Right lung (tissue), 5 donors: Measurements from ENCODE around the gene PRKCA. TPM values are rescaled to one million over a fixed set of nuclear protein-coding genes. Genes with fewer than 3 reads are reported as not detected.
"Not testable (repeated sequence)": the region's sequence is repeated elsewhere in the genome, so short reads cannot be mapped to it uniquely, and the experiment has no call there.

Experiments used
- DNase-seq, 2 donors: peaks; one replicate each; pipeline ENCODE4 v3.0.0-alpha.2; 2013
- polyA plus RNA-seq, 5 donors: library from polyadenylated mRNA; unstranded; fragments of 120-200 nt; gene quantifications; one replicate each; pipeline versions ENCODE4 v1.2.1 to v1.2.3, GENCODE V29; 2013; ENCODE audit warnings: inconsistent platforms in 1 of 5, low replicate concordance in 1 of 5; ENCODE audit not compliant: insufficient read length in 5 of 5, insufficient read depth in 1 of 5

Gene PRKCA
- polyA plus RNA-seq, 5 donors, result 11.7 to 18.1 (median 17.2) TPM

DNA sequence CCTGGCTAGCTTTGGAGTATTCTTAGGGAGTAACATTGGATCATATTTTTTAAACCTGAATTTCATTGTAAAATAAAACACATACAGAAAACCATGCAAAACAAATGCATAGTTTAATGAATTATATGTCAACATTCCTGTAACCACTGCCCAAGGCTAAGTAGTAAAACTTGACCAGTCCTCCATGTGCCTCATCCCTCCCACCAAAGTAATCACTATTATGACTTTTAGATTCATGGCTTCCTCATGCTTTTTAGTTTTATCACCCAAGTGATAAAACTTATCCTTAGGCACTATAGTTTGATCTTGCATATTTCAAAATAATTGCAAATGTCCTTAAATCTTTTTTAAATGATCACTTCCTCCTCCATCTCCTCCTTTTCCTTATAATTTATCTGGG, 20.4 kb downstream of the PRKCA start:
- no peak for DNase-seq

DNA sequence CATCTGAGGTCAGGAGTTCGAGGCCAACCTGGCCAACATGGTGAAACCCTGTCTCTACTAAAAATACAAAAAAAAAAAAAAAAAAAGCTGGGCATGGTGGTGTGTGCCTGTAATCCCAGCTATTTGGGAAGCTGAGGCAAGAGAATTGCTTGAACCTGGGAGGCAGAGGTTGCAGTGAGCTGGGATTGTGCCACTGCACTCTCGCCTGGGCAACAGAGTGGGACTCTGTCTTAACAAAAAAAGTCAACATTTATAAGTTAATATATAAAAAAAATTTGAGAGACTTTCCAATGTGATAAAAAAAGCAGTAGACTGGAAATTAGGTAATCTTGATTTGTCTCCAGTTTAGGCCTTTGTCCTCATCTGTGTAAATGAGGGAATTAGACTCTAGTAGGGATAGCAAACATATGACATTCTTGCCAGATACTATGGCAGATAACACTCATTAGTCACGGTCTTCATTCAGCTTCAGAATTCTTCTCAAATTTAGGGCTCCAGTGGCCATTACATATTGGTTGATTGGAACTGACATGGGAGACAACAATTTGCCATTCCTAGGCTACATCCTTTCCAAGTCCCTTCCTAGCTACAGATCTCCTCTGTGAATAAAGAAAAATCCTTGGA, 22.1 kb downstream of the PRKCA start:
- DNase-seq, result not testable (repeated sequence)

DNA sequence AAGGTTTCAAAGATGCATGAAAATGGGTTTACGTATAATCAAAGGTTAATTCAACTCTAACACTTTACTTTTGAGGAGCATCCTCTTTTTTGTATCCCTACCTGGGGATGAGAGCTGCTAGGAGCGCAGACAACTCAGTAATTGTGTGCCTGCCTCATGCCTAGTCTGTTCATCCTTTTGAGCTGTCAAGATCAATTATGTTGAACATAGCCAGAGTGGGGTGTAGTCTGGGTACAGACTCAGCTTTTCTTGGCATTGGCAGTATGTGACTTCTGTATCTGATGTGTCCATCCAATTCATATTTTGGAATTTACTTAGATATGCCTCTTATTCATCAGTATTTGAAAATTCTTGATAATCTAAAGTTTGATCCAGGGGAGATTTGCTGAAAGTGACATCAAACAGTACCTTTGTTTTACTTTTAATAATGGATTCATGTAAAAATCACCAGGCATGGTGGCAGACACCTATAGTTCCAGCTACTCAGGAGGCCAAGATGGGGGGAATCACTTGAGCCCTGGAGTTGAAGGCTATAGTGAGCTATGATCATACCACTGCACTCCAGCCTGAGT, 24.1 kb downstream of the PRKCA start:
- DNase-seq, result no peak

DNA sequence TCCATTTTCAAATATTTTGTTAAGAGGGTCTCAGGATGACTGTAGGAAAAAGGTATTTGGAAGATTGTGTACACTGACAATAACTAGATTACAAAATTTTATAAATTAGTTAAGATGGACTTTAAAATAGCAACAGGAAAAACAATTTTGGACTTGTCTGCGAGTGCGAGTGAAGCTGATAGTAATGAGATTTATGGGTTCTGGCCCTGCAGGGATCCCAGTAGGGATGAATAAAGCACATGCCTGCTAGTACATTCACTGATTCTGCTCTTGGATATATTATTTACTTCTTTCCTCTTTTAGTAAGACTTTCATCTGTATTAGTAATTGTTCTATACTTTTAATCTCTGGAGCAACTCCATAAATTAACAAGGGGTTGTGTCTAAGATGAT, 28.2 kb downstream of the PRKCA start:
- DNase-seq, result no peak

DNA sequence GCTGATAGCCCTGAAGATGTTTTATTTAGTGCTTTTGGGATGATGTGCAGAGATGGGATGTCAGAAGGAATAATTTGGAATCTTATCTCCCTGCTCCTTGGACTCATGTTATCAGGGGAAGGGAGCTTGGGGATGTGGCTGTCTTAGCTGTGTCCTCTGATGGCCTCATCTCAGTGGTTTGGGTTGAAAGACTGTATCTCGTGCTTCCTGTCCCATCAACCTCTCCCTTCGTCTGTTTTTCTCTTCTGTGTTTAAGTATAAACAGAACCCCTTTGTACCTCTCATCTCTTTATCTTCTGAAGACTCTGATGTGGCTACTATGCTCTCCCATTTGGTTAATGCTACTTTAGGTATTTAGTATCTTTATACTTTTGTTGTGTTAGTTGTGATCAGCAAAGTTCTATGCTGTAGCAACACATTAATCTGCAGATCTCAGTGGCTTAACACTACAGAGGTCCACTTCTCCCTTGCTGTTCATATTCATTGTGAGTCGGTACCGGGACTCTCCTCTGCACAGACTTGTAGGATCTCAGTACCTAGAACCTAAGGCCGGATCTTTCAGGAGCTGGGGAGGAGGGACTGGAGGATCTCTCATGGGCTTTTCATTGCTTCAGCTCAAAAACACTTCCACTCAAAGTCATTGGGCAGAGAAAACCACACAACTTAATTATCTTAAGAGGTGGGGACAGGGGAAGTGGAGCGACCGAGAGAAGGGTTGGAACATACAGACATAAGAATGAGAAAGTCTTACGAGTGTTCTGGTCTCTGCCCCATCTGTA, 28.8 kb downstream of the PRKCA start:
- DNase-seq, result no peak

DNA sequence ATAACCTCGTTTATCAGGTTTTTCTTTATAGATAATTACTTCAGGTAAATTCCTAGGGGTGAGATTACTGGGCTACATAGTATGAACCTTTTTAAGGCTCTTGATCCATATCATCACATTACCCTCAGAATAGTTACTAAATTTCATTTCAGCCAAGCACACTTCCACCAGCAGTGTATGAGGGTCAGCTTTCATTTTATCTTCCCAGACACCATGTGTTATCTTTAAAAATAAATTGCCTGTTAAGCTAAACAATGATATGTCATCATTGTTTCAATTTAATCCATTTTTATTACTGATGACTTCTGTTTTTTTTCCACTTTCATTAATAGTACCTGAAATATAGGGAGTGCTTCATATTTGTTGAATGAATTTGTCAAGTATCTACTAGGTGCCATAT, 33.4 kb downstream of the PRKCA start:
- no peak for DNase-seq

DNA sequence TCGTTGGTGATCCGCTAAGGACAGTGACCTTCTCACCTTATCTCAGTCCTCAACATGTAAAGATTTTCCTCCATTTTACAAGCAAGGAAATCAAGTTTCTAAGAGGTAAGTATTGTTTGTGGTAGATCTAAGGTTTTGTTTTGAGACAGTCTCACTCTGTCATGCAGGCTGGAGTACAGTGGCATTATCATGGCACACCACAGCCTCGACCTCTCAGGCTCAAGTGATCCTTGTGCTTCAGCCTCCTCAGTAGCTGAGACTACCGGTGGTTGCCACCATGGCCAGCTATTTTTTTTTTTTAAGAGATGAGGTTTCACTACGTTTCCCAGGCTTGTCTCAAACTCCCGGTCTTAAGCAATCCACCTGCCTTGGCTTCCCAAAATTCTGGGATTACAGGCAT, 34.9 kb downstream of the PRKCA start:
- DNase-seq, result no peak

DNA sequence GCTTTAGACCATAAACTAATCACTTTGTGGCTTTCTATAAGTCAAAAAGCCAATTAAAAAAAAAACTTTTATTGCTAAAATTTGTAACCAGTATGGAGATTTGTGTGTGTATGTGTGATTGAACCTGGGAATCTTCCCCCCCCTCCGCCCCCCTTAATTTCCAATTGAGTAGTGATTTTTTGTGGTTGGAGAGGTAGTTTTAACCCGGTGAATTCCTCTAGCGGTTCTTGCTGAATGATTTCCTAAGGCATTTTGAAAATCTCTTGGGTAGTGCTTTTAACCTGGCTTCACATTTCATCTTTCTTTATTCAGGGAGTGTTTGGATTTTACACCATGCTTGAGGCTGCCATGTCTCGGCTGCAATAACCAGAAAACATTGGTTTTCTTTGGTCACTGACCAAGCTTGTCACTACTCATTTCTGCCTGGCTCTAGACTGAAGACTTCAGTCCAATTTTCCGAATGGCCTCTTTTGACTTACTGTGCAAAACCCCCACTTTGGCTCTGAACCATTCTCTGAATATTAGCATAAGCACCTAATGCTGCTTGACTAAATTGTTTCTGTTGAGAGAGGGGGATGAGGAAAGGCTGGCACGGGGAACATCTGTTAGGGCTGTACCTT, 35.6 kb downstream of the PRKCA start:
- no peak for DNase-seq

DNA sequence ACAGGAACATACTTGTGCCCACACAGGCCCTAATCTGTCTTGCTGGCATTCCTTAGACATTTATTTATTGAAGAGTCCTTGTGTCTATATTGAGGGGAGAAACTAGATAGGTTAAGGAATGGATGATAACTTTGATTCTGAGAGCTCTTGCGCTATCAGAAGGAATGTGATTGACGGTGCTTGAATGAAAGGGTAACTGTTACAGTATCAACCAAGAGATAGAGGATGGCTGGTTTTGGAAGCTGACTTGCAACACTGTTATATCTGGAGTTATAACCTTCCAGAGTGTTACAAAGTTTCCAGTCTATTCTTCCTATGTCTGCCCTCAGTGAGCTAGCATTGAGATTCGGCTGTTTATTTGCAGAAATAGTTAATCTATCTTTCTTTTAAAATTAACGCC, 36.5 kb downstream of the PRKCA start:
- DNase-seq, result no peak

DNA sequence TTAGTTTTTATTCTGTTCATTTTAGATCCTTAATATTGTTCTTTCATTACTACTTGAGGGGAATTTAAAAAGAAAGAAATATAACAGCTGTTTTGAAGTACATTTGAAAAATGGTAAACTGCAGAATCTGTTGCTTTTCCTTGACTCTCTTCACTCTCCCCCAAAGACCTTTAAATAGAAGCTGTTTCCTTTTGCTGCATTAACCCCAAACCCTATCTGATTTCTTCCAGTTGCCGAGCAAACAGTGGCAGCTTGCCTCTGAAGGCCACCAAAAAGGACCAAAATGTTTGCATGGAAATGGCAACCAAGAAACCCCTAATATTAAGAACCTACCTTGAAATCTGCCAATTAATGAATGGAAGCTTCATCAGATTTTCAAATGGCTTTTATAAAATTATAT, 37.1 kb downstream of the PRKCA start:
- DNase-seq, result no peak

DNA sequence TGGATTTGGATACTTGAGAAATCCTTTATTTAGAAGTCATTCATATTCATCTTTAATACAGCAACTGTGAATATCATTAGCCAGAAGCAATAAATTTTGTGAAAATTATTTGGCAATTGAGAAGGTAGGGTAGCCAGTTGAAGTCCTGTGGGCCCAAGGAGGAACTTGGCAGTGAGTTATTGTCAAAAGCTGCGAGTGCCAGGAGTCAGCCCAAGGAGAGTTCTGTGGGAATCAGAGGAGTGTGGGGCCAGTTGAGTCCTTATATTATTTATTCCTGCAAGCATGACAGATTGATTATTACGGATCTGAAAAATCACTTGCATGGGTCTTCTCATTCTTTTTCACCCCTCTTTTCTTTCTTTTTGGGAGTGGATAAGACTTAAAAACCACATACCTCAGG, 38.3 kb downstream of the PRKCA start:
- DNase-seq, result no peak

DNA sequence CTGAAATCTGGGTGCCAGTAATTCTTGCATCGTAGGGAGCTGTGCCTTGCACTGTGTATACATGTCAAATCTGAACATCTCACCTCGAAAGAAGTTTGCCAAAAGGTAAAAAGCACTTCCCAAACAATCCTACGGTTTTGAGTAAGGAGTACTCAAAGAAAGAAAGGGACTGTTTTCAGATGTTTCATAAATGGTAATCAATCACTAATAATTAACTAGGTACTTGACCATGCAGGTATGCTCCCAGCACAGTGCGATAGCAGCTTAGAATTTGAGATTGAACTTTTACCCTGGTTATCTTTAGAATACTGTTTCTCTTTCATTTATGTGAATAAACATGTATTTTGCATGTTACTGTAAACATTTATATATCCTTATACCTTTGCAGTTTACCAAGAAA, 39.0 kb downstream of the PRKCA start:
- DNase-seq, result no peak

DNA sequence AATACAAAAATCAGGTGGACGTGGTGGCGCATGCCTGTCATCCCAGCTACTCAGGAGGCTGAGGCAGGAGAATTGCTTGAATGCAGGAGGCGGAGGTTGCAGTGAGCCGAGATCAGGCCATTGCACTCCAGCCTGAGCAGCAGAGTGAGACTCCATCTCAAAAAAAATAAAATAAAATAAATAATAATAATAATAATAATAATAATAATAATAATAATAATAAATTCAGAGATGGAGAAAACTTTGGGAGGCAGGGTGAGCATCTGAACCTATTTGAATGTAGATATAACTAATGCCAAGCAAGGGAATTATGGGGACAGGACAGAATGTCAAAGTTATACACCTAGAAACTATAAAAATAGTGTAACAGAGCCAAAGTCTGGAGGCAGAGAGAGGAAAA, 39.9 kb downstream of the PRKCA start:
- not testable (repeated sequence) for DNase-seq

DNA sequence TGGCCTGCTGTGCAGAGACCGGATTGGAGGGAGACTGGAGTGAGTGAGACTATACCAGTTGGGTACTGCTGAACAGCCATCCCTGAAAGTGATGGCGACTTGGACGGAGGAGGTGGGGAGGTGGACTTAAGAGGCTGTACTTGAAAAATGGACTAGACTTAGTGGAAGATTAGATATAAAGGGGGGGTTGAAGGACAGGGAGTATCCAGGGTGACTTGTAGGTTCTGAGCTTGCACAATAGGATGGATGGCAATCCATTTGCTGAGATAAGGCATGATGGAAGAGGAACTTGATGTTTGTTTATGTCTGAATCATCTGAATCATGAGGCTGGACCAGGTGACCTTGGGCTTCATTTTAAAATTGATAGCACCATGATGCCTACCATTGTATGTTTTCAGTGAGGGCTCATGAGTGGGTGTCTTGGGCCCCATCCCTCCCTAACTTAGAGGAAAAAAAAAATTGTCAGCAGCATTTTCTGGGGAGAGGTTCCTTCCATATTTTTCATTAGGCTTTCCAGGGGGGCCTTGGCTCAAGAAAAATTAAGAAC, 41.2 kb downstream of the PRKCA start:
- no peak for DNase-seq

DNA sequence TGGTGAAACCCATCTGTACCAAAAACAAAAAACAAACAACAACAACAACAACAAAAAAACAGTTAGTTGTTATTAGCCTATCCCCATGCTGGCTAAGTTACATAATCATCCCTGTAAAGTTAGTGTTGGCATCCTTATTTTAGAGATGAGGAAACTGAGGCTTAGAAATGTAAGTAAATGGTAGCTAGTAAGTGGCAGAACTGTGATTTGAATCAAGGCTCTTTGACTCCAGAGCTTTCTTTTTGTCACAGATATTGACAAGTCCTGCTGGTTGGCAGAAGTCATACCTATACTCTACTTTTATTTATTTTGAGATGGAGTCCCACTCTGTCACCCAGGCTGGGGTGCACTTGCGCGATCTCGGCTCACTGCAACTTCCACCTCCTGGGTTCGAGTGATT, 42.1 kb downstream of the PRKCA start:
- DNase-seq, result no peak

DNA sequence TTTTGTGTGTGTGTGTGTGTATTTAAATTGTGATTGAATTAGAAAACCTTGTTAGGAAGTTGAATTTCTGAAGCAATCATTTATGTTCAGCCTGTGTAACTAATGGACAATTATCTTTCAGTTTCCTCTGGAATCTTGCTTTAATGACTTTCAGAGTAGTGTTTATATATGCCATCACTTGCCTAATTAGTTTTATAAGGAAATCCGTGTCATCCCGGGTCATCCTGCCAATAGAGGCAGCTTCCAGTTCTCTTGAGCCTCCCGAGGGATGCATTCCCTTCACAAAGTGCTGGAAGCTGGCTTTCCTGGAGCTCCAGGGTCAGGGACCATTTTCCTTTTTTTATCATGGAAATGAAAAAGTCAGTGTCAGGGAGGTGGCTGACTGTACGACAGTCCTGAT, 42.9 kb downstream of the PRKCA start:
- DNase-seq, result no peak

DNA sequence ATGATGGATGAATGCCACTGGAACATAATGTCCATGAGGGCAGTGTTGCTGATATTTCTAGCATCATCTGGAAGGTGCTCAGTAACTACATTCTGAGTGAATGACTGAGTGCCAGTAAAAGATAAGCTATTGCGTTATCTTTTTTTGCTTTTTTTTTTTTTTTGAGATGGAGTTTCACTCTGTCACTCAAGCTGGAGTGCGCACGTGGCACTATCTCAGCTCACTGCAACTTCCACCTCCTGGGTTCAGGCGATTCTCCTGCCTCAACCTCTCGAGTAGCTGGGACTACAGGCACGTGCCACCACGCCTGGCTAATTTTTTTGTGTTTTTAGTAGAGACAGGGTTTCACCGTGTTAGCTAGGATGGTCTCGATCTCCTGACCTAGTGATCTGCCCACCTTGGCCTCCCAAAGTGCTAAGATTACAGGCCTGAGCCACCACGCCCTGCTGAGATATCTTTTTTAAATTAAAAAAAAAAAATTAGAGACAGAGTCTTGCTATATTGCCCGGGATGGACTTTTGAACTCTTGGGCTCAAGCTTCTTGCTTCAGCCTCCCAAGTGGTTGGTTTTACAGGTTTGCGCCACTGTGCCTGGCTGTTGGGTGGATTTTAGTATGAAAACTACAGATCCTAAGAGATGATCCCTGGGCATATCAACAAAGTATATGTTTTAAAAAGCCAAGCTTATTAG, 43.7 kb downstream of the PRKCA start:
- not testable (repeated sequence) for DNase-seq

DNA sequence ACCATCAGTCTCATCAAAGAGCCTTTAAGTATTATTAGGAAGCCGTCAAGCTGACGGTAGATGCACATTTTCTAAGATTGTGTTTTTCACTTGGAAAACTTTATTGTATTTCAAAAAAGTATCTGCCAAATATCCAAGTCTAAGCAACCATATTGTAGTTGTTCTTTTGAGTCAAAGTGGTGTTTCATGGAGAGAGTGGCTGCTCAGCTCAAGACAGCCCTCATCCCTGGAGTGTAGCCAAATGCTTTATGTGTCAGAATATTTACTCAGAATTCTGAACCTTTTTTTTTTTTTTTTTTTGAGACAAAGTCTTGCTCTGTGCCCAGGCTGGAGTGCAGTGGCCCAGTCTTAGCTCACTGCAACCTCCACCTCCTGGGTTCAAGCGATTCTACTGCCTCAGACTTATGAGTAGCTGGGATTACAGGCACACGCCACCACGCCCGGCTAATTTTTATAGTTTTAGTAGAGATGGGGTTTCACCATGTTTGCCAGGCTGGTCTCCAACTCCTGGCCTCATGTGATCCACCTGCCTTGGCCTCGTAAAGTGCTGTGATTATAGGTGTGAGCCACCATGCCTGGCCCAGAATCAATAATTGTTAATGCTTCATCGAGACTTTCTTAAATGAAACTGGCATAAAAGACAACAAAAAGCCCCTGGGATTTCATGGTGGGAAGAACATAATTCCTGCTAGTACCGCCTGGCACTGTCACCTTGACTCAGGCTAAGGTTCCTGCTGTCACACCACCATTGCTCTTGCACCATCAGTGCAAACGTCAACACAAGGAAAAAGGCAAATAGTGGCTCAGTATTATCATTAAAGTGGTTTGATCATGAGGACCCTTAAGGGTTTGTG, 45.5 kb downstream of the PRKCA start:
- DNase-seq, result no peak

DNA sequence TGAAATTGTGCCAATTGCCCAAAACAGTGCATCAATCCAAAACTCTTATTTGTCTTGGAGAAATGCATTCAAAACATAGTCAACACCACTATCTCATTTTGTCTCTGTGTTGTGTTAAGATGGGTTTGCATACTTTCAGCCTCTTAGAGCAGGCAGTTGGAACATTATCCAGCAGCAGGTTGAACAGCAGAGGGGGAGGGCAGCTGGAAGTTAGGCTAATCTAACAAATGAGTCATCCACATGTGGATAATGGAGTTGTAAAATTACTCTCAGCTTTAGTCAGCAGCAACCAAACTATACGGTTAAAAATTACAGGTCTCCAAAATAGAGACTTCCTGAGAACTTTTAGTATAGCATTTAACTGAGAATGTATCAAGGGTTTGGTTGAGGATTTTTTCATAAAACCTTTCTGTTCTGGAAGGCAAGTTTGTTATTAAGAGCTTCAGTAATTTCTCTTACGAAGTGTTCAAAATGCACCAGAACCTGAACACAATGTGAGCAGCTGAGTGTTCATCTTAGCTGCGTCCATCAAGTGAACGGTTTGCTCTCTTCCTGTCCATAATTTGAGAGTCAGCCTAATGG, 46.3 kb downstream of the PRKCA start:
- DNase-seq, result no peak

DNA sequence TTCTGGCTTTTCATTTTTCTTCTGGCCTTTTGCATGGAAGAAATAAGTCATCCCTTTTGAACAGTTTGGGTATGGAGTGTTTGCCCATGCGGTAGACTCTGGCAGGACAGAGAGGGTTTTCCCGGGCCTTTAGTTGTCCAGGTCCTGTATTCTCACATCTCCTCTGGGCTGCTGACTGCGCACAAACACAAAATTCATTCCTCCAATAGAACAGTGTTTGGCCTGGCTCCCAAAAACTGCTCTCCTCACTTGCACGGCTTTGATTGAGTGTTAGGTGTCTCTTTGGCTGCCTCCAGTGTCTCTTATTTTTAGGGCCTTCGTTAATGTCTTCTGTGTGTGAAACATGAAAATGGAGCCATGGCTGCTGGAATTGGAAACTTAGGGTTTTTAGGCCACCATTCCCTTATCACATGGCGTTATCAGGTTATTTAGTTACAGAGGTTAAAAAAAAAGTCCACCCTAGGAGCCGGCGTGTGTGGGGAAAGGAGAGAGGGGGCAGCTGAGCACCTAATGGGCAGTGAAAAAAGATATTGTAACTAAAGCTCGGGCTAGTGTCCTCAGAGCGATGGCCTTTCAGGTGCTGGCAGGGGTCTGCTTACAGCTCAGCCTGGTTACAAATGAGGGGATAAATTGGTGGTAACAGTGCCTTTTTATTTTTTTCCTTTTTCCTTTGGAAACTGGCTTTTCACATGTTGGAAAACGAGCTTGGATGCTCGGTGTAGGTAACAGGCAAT, 47.3 kb downstream of the PRKCA start:
- no peak for DNase-seq
